ENCODE results near the gene EEF1B2.
"Not testable (repeated sequence)": the region's sequence is repeated elsewhere in the genome, so short reads cannot be mapped to it uniquely, and the experiment has no call there.

The EEF1B2 gene

GRCh38 chr2:206154197-206154596 lies 5.5 kb upstream of the EEF1B2 start:
- in situ Hi-C loops (cut with HindIII; ENCODE audit: low sequenced_read_pairs) = no loop called here

GRCh38 chr2:206157014-206157413 lies 2.7 kb upstream of the EEF1B2 start:
- H3K4me3 ChIP-seq (ENCODE audit: low read depth, low read length); in situ Hi-C loops (cut with HindIII; ENCODE audit: low sequenced_read_pairs); DNase-seq (ENCODE audit: low read depth, low spot score): not testable (repeated sequence)

More at GRCh38 chr2:206154197-206154596, 5.5 kb upstream of the EEF1B2 start:
- DNase-seq (ENCODE audit: low read depth, low spot score) = no peak
- no peak overlapping the region for H3K4me3 ChIP-seq (ENCODE audit: low read depth, low read length)
- TF ChIP-seq, protein P1, sequence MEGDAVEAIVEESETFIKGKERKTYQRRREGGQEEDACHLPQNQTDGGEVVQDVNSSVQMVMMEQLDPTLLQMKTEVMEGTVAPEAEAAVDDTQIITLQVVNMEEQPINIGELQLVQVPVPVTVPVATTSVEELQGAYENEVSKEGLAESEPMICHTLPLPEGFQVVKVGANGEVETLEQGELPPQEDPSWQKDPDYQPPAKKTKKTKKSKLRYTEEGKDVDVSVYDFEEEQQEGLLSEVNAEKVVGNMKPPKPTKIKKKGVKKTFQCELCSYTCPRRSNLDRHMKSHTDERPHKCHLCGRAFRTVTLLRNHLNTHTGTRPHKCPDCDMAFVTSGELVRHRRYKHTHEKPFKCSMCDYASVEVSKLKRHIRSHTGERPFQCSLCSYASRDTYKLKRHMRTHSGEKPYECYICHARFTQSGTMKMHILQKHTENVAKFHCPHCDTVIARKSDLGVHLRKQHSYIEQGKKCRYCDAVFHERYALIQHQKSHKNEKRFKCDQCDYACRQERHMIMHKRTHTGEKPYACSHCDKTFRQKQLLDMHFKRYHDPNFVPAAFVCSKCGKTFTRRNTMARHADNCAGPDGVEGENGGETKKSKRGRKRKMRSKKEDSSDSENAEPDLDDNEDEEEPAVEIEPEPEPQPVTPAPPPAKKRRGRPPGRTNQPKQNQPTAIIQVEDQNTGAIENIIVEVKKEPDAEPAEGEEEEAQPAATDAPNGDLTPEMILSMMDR (IDR thresholded peaks at IDR 0.05; ENCODE audit: low read depth, low read length) = peak; percentile 10

DNA sequence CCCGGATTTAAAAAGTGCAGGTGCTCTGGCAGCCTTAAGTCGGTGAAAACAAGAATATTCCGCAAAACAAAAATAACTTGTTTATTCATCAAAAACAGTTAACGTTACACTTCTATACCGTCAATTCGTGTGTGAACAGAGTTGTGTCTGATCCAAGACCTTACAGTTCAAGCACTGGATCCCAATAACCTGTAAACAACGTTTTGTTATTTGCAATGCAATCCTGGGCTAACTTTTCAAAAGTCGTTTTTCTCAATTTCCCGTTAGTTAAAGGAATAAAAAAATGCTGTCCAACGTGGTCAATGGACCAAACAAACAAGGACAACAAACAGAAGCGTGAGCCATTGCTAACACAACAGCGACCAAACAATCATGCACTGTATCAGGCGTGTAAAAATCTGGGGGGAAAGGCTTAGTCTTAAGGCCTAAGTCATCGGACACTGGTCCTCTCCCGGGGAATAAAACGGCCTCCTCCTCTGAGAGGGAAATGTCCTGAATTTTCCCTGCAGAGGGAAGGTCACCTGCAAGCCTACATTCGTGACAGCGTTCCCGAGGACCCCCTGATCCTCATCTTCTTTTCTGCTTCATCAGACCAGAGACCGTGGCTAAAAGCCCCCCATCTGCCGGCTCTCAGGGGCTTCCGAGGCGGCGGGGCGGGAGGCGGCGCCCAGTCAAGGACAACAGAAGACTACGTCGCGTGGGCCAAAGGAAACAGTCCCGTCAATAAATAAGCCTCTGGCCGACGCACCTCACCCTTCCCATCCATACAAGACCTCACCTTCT lies 941 bp upstream of the EEF1B2 start:
- in situ Hi-C loops (cut with HindIII; ENCODE audit: low sequenced_read_pairs) = no loop called here
- TF ChIP-seq, protein P1 (IDR thresholded peaks at IDR 0.05; ENCODE audit: low read depth, low read length) = no peak
- peak overlapping the region; percentile 96 for H3K4me3 ChIP-seq (ENCODE audit: low read depth, low read length)
- peak; percentile 44 for DNase-seq (ENCODE audit: low read depth, low spot score)

GRCh38 chr2:206160125-206160806 lies 571 bp downstream of the EEF1B2 start:
- H3K4me3 ChIP-seq (ENCODE audit: low read depth, low read length) = peak overlapping the region; percentile 96
- TF ChIP-seq, protein P1 (IDR thresholded peaks at IDR 0.05; ENCODE audit: low read depth, low read length) = no peak
- no peak for DNase-seq (ENCODE audit: low read depth, low spot score)
- in situ Hi-C loops (cut with HindIII; ENCODE audit: low sequenced_read_pairs) = no loop called here

GRCh38 chr2:206160807-206161179 lies 1.1 kb downstream of the EEF1B2 start:
- no peak for DNase-seq (ENCODE audit: low read depth, low spot score)
- TF ChIP-seq, protein P1 (IDR thresholded peaks at IDR 0.05; ENCODE audit: low read depth, low read length) = no peak
- peak overlapping the region; percentile 96 for H3K4me3 ChIP-seq (ENCODE audit: low read depth, low read length)
- in situ Hi-C loops (cut with HindIII; ENCODE audit: low sequenced_read_pairs) = no loop called here

GRCh38 chr2:206162401-206162800 lies 2.7 kb downstream of the EEF1B2 start:
- in situ Hi-C loops (cut with HindIII; ENCODE audit: low sequenced_read_pairs); DNase-seq (ENCODE audit: low read depth, low spot score); H3K4me3 ChIP-seq (ENCODE audit: low read depth, low read length): not testable (repeated sequence)

DNA sequence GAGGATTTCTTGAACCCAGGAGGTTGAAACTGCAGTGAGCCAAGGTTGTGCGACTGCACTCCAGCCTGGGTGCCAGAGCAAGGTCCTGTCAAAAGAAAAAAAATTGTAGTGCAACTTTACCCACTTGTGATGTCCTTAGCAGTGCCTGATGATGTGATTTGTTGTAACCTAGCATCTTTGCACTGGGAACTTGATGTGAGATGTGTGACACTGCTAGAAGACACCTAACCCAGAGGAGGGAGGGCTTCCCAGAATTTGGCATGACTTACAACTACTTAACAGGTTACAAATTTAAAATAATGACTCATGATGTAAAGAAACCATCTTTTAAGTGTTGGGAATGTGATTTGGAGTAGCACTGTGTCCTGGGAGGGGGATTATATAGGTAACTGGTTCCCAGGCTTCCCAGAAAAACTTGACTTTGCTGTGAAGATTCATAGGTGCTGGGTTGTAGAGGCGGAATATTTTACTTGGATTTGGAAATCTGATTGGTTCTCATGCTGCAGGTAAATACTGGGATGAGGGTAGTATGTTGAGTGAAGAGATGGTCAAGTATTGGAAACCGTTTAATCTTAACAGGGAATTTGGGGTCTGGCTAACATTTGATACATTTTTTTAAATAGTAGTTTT lies 3.7 kb downstream of the EEF1B2 start:
- in situ Hi-C loops (cut with HindIII; ENCODE audit: low sequenced_read_pairs) = no loop called here
- TF ChIP-seq, protein P1 (IDR thresholded peaks at IDR 0.05; ENCODE audit: low read depth, low read length) = no peak
- H3K4me3 ChIP-seq (ENCODE audit: low read depth, low read length) = no peak overlapping the region
- no peak for DNase-seq (ENCODE audit: low read depth, low spot score)
